ENCODE results near the gene ZNF74.

GRCh38 chr22:20389288-20389687 is 4.7 kb upstream of the ZNF74 start:
- no peak for TF ChIP-seq CTCF (IDR thresholded peaks at IDR 0.05)
- TF ChIP-seq POLR2A (IDR thresholded peaks at IDR 0.05): no peak
